ENCODE measurements around the gene ZAR1L.

The ZAR1L gene

DNA sequence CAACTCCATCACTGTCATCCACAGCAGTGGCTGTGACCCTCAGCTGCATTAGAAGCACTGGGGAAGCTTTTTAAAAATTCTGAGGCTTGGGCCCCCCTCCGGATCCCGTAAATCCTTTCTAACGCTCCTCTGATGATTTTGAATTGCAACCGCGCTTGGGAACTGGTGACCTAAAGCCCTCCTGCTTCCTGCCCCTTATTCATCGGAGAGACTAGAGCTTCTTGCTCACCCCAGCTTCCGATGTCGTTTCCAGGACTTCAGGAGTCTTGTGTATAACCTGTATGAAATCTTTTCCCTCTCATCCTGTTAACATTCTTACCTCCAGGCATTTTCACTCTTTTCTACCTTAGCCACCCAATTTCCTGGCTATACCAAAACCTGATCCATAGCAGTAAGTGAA, 14.8 kb downstream of the ZAR1L start:
- DNase-seq = no peak

DNA sequence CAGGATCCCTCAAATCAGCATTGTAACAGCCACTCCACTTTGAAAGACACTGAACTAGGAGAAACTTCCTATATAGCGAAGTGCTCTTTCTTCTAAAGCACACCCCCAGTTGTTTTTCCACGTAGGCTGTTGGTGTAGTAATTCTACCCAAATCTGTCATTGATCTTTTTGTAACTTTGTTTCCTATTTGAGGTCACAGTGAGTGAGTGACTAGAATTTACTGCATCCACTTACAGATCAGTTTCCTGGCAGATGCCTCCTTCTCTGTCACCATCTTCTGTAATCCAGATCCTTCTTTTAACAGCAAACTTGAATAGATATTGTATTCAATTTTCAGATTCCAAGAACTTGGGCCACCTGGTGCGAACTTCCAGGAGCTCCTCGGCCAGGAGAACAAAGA, 15.3 kb downstream of the ZAR1L start:
- DNase-seq = no peak

DNA sequence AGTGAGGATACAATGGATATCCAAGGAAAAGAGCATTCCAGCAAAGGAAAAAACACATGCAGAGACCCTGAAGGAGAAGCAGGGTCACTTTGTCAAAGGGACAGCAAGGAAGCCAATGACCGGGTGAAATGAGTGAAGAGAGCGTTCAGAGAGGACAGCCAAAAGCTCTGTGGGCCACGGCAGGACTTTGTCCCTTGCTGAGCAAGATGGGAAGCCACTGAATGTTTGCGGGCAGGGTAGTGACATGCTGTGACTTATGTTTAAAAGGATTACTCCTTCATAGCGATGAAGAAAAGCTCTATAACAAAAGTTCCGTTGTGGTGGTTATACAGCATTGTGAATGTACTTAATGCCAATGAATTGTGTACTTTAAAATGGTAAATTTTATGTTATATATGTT, 16.5 kb downstream of the ZAR1L start:
- DNase-seq = no peak

DNA sequence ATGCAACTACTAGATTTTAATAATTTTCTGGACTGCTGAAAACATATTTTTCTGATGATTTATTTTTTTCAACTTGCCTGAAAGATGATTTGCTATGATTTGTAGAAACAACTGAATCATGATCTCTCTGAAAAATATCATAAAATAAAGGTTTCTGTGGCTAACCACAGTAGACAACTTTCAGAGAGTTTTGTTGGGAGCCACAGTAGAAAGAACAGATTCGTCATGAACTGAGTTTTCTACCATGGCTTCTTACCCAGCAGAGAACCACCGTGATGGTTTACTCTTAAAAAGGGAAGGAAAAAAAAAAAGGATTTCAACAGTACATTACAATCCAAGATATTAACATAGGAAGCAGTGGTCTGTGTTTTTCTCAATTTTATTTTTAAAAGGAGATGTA, 18.0 kb downstream of the ZAR1L start:
- DNase-seq = no peak

DNA sequence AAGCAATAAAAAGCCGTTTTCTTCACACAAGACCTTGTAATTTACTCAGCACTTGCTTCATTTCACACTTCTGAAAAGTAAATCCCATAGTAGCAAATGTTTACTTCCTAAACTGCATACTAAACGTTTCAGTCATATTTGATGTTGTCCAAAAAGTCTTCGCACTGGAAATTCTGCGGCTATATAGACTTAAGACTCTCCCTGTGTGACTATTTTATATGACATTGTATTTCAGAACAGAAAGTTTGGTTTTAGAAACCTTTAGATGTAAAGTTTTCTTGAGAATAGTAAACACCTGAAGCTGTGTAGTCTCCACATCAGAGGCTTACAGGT, 29.6 kb downstream of the ZAR1L start:
- DNase-seq = no peak

DNA sequence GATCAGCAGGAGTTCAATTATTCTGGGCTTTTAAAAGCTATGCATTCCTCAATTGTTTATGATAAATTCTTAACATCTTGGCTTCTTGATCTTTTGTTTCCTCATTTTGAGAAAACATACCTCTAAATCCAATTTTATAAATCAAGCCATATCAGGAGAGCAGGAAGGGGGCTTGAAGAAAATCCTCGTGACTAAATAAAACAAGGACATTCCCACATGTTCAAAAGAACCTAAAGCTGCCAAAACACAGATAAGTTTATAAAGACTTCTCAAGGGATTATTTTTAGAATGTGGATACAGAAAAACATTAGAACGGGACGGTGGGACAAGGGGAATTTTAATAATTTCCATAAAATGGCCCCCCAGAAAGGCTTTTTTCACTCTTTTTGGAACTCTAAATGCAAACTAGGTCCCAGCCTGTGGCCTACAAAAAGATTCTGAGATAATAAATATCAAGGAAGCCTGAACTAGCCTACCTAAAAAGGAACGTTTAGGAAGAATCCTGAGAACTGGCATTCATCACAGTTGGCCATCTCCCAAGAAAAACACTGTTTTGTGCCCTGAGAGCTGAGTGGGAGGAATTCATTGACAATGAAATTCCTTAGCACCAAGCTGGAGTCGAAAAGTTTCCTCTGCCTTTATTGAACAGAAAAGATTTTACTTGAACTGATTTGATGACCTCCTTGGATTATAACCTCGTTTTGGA, 30.1 kb downstream of the ZAR1L start:
- no peak for DNase-seq

DNA sequence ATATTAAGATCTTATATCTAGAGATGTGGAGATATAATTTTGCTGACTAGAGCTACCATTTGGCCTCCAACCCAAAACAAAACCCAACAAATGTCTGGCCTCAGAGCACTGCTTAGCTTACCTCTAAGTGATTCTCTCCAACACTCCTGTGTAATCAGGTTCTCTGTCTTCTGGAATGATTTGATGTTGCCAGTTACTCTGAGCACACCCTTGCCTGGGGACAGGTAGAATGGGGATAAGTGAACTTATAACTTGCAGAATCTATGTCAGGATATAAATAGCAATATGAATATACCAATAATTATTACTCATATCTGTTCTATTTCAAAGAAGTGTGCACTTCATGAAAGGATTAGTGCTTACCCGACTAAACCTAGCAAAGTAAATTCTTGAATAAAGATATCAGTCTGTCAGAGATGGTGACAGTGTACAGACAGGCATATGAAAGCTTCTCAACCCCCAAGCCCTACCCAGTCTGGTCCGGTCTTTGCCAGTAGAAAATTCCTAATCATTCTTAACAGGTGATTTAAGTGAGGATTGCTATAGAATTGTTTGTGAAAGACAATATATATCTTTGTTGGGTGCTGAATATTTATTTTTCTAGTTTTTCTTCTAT, 33.0 kb downstream of the ZAR1L start:
- DNase-seq = no peak

DNA sequence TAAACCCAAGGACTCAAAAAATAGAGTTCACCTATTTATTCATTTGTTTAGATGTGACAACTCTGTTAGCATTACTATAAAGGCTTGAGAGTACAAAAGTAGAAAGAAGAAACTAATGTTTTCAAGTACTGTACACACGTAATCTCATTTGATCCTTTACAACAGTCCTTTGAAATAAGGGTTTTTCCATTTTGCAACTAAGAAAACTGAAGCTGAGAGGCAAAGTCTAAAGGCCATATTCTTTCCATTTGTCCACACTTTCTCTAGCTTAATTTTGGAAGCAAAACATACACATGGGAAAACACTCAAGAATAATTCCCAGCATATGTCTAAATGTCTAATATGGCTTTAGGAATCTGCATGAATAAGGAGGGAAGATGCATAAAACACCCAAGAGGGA, 34.1 kb downstream of the ZAR1L start:
- DNase-seq = no peak

DNA sequence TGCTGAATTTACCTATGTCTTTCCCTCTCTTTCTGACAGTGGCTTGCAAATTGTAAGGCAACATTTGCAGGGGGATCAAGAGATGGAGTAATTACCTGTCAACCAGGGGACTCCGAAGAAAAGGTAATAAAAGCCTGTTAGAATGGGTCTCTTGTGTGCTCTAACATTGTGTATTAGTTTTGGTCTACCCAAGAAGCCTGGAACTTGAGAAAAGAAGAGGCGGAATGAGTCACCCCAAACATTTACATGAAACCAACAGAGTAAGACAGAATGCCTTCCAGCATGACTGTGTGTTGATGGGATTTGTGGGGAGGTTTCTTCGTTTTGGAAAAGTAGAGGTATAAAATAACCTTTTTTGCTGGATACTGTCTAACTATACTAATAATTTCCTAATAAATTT, 36.7 kb downstream of the ZAR1L start:
- DNase-seq = no peak

DNA sequence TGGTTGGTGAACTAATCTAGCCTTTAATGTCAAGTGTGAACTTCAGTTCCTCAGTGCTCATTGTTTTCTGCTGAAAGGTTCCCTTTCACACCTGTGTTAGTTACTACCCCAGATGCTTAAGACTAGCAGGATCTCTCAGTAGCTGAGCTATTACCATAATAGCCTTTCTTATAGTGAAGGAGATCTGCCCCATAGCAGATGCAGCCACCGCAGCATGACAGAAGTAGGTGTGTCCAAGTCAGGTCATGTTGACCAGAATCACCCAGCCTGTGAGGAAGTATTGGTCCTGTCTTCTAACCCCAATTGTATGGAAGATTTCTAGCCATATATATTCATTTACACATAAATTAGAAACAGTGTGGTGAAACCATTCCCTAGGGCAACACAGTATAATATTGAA, 37.3 kb downstream of the ZAR1L start:
- DNase-seq = no peak

DNA sequence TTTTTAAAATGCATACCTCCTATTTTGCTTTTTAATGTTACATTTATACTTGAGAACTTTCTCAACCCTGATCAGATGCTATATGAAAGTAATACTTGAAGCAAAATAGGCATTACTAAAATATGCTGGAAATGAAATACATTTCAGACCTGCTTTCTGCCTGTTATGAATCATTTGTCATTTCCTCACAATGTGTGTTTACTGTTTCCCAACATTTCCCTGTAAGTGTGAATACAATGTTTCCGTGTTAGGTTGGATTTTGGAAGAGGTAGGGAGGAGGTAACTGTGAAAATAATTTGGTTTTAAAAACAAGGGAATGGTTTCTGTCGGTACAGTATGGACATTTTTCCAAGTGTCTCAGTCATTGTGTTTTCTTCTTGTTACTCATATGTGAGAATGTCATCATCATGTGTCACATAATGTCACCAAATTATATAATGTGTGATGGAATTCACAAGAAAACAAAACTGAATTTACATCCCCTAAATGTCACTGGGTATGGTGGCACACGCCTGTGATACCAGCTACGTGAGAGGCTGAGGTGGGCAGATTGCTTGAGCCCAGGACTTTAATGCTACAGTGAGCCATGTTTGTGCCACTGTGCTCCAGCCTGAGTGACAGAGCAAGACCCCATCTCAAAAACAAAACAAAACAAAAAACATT, 43.0 kb downstream of the ZAR1L start:
- DNase-seq = no peak

DNA sequence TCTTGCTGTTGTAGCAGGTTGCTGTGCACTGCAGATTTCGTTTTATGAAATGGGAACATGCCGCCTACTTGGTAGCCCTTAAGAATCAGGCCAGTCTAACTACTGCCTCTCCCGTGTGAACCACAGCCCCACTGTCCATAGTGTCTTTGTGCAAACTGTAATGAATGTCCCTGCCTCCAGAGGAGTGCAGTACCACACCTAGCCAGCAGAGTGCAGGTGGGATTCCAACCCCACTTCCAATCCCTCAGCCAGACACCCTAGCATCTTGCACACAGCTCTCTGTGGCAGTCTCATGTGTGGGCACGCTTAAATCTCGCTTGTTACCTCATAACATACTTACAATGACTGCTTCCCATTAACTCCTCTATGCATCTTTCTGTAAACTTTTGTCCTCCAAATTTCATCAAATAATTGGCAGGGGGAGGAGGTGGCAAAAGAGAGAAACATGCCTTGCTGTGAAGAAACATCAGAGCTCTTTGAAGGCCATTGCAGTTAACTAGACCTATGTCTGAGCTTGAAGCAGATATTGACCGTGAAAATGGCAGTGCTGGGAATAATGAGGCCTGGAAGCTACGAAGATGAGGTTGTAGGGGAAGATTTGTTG, 47.2 kb downstream of the ZAR1L start:
- peak; percentile 28 to 52 for DNase-seq

DNA sequence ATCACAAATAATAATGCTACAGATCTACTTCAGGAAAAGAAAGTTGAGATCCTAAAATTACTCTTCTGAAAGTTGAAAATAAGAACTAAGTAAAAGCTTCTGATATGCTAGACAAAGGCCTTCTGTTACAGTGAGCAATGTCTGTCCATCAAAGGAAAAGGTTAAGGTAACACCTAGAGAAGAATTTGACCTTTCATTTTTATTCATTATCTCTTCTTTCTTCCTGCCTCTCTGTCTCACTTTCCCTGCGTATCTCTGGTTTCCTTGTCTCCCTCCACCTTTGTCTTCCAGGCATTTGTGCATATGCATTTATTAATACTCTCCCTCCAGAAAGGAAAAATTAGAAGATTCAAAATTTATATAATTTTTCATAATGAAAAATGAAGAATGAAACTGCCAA, 49.0 kb downstream of the ZAR1L start:
- DNase-seq = no peak

DNA sequence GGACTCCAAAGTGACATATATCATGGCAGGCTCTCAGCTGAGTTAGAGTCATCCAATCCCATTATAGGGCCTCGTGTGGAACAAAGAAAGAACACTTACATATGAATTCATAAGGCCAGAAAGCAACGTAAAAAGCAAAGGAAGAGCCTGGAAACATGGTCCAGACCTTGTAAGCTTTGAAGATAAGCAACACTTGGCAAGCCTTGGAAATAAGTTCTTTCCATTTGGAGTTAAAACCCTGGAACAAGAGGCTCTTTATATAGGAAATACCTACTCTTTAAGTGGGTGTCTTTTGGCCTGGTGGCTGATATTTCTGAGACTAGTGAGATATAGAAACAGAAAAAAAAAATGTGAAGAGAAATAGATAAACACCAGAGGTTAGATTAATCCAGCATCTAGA, 49.4 kb downstream of the ZAR1L start:
- no peak for DNase-seq

DNA sequence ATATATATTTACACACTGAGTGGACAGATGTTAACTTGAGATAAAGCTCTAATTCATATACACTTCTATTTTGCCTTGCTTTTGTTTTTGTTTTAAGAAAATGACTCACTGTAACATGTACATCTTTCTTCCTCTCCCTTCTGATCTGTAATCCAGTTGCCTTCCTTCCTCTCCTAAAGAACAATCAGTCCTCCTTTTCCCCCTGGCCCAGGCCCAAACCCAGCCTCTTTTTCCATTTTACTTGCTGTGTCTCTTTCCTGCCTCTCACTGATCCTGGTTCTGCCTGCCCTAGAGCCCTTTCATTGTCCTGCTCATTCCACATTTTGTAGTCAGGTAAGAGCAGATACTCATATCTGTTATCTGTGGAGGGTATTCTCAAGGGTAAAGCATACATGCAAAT, 50.8 kb downstream of the ZAR1L start:
- no peak for DNase-seq

DNA sequence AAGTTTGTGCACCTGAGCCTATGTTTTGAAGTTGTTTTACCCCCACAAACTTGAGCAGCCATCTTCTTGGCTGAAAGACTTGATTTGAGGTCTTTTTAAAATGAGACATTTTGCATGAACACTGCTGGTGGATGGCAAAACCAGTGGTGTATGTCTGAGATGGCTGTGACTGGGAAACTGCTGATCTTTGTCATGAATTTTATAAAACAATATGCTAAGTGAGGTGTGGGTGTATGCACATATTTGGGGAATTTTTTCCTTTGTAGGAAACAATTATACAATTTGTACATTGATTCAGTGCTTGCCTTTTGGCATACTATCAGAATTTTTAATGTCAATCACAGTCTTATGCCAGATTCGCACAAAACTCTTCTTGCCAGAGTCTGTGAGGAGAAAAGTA, 52.5 kb downstream of the ZAR1L start:
- DNase-seq = no peak

DNA sequence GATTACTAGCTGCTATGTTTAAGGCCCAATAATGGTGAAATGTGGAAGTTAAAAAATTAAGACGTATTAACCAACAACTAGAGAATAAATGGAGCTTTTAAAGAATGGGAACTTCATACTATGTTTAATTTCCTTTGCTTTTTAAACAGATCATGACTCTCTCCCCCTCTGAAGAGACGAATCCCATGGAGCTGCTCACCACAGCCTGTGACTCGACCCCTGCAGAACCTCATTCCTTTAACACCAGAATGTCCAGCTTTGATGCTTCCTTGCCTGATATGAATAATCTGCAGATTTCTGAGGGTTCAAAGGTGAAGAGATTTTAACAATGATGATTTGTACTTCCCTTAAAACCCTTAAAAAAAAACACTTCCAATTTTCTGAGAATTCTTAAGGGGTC, 53.0 kb downstream of the ZAR1L start:
- no peak for DNase-seq

DNA sequence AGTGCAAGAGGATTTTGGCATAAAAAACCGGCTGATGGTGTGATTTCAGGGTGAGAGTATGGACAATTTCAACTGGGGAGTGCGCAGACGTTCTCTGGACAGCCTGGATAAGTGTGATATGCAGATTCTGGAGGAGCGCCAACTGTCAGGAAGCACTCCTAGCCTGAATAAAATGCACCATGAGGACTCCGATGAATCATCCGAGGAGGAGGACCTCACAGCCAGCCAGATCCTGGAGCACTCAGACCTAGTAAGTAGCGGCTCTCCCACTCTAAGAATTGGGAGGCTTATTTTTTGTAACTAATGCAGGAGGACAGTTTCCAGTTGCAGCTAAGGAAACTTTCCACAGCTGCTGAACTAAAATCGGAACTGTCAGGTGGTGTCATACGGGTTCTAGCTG, 53.6 kb downstream of the ZAR1L start:
- DNase-seq = no peak

DNA sequence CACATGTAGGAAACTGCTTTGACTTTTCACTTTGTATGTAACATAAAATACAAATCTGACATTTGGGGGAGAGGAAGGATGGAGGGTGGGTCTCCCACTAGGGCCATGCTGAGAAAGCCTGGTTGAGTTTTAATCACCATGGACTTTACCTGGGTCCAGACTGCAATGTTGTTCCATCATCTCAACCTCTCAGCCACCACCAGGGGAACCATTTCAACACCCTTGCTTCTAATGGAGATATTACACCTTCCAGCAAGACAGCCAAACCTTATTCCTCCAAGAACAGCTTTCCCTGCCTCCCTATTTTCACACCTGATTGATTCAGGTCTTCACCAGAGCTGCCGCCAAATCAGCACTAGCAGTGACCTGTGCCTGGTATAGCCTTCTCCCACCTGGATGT, 56.0 kb downstream of the ZAR1L start:
- DNase-seq = no peak

DNA sequence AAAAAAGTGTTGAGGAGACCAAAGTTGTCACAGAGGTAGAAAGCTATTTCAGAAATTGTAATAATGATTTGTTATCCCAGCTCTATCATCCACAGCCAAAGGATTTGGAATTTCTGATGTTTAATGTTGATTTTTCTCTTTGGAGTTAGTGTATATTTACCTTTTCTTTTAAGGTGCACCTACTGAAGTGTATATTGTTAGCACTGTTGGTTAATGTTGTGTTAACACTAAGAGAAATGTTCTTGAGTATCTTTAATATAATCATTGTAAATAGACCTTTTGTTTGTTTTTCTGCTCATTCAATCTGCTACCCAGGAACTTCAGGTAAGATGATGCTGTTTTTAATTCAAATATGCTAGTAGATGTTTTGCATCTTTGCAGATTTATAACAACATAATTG, 57.5 kb downstream of the ZAR1L start:
- no peak for DNase-seq

DNA sequence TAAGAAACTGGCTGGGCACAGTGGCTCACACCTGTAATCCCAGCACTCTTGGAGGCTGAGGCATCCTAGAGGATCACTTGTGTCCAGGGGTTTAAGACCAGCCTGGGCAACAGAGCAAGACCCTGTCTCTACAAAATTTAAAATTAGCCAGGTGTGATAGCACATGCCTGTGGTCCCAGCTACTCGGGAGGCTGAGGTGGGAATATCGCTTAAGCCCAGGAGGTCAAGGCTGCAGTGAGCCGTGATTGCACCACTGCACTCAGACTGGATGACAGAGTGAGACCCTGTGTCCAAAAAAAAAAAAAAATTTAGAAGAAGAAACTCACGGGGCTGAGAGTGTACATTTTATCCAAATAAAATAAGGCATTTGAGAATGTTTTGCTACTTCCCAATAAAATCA, 58.9 kb downstream of the ZAR1L start:
- DNase-seq = no peak

DNA sequence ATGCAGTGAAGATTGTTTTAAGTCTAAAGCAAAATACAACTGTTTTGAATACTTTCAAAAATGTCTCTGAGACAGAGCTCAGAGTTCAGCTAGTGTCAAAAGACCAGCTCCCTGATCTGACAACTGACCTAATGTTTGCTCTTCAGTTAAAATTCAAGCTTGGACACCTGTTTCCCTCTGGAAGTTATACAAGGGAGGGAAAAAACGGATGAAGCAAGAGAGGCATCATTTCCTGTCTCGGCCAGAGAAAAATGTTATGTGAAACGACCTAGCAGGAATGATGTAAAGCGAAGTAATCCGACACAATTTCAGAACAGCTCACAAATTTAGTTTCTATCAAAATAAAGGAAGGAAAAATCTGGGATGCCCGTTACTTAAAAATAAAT, 59.4 kb downstream of the ZAR1L start:
- DNase-seq = no peak

DNA sequence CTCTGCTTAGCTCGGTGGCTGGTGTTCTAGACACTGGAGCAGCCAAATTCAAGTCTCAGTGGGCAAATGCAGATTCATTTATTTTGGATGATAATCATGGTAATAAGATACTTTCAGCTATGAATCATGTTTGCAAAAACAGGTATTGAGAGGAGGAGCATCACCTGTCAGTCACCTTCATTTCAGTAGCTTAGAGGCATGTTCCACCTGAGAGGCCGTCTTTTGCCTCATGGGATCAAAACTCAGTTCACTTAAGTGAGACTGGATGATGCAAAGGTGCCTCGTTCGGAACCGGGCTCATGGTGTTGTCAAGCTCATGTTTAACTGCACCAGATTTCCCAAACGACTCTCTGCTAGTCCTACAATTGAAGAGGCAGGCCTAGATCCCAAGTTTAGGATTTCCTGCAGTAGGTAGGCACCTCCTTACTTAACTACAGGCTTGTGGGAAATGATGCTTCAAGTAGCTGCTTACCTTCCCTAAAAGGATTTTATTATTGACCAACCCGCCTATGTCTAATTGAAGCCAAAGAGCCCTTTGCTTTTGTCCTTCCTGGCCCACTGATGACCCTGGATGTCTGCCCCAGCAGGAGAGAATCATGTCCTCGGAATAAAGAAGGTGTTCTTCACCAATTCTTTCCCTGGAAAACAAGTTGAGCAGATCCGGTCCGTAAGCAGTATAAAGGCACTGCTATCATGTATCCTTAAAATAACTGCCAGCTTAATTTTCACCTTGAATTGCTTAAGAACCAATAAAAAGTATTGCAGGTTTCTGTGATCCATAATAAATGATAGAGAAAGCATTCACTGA, 60.0 kb downstream of the ZAR1L start:
- DNase-seq = no peak

DNA sequence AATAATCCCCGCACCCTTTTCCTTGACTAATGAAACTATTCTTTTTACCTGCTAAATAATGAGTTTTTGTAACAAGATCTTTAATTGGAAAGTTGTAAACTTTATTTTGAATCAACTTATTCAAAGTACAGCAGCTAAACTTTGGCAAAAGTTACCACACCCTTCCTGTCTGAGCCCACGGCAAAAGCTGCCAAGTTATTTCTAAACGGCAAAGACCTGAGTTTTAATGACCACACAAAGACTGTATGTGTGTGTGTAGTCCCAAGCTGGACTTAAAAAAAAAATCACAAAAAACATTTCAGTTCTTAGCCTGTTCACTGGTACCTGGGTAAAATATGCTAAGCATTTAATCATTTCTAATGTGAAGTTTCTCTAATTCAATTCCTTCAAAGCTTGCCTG, 60.7 kb downstream of the ZAR1L start:
- DNase-seq = no peak
